ENCODE data around the gene CDK5.

GRCh38 chr7:151066273-151066974 lies 8.7 kb upstream of the CDK5 start:
- no peak for TF ChIP-seq EHMT2 (IDR thresholded peaks at IDR 0.05; ENCODE audit: low read depth)
- TF ChIP-seq REST (IDR thresholded peaks at IDR 0.05), result no peak
- no peak for TF ChIP-seq POLR2A (IDR thresholded peaks at IDR 0.05; ENCODE audit: low read length)
- TF ChIP-seq, protein P1, sequence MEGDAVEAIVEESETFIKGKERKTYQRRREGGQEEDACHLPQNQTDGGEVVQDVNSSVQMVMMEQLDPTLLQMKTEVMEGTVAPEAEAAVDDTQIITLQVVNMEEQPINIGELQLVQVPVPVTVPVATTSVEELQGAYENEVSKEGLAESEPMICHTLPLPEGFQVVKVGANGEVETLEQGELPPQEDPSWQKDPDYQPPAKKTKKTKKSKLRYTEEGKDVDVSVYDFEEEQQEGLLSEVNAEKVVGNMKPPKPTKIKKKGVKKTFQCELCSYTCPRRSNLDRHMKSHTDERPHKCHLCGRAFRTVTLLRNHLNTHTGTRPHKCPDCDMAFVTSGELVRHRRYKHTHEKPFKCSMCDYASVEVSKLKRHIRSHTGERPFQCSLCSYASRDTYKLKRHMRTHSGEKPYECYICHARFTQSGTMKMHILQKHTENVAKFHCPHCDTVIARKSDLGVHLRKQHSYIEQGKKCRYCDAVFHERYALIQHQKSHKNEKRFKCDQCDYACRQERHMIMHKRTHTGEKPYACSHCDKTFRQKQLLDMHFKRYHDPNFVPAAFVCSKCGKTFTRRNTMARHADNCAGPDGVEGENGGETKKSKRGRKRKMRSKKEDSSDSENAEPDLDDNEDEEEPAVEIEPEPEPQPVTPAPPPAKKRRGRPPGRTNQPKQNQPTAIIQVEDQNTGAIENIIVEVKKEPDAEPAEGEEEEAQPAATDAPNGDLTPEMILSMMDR (IDR thresholded peaks at IDR 0.05), result no peak
- TF ChIP-seq MYC (IDR thresholded peaks at IDR 0.05; ENCODE audit: borderline replicate concordance, low read length), result no peak
- no peak for TF ChIP-seq CBX8 (IDR thresholded peaks at IDR 0.05)

All from A549 (cell line).